Keratinocyte (primary cell): ENCODE data around the gene BANP. TPM values are rescaled to one million over a fixed set of nuclear protein-coding genes. Genes with fewer than 3 reads are reported as not detected.

Experiments
- DNase-seq: peaks from one replicate; pipeline ENCODE4 v3.0.0-alpha.2; 2011; ENCODE audit warnings: low read depth, missing footprints, low spot score
- FAIRE-seq: peaks from 2 replicates; lab custom pipeline; 2011; peaks lifted over from hg19 to GRCh38; lab: Jason Lieb, UNC
- H2AFZ ChIP-seq: 2 replicates; pipeline ENCODE4 v1.6.0; 2012; ENCODE audit warnings: low read length, control low read depth, inconsistent platforms; ENCODE audit not compliant: control insufficient read depth
- H3K27ac ChIP-seq: 2 replicates; pipeline ENCODE4 v1.5.1; 2011; ENCODE audit warnings: low read length; ENCODE audit not compliant: control insufficient read depth, insufficient read depth
- H3K27me3 ChIP-seq: 3 replicates; pipeline ENCODE4 v1.6.0; 2011; ENCODE audit warnings: low read length; ENCODE audit not compliant: control insufficient read depth, insufficient read depth; ENCODE audit errors: extremely low read depth
- H3K36me3 ChIP-seq, 2 experiments: 2 replicates in 1 of 2; 3 replicates in 1 of 2; pipeline ENCODE4 v1.5.1; 2011; ENCODE audit warnings: low read length in 2 of 2, mild to moderate bottlenecking in 1 of 2; ENCODE audit not compliant: control insufficient read depth in 2 of 2, insufficient read depth in 2 of 2; ENCODE audit errors: extremely low read depth in 1 of 2
- H3K4me1 ChIP-seq: 3 replicates; pipeline ENCODE4 v1.5.1; 2011; ENCODE audit warnings: low read length; ENCODE audit not compliant: control insufficient read depth, insufficient read depth; ENCODE audit errors: extremely low read depth
- H3K4me2 ChIP-seq: 3 replicates; pipeline ENCODE4 v1.6.0; 2011; ENCODE audit warnings: low read depth, low read length; ENCODE audit not compliant: control insufficient read depth, insufficient read depth; ENCODE audit errors: extremely low read depth
- H3K4me3 ChIP-seq, 3 experiments: fragments of 200-600 bp in 1 of 3; sonication (generic) in 1 of 3; 2 replicates in 2 of 3; 3 replicates in 1 of 3; pipeline ENCODE4 v1.5.1; 2011 to 2016; ENCODE audit warnings: low read length in 3 of 3, mild to moderate bottlenecking in 3 of 3, control low read depth in 2 of 3, inconsistent platforms in 1 of 3, low read depth in 1 of 3, mixed read lengths in 1 of 3, mixed run types in 1 of 3, moderate library complexity in 1 of 3; ENCODE audit not compliant: control insufficient read depth in 2 of 3, insufficient read depth in 2 of 3; ENCODE audit errors: extremely low read depth in 1 of 3
- H3K79me2 ChIP-seq: 2 replicates; pipeline ENCODE4 v1.6.0; 2012; ENCODE audit warnings: low read length; ENCODE audit not compliant: control insufficient read depth, insufficient read depth
- H3K9ac ChIP-seq: 3 replicates; pipeline ENCODE4 v1.6.0; 2011; ENCODE audit warnings: low read length; ENCODE audit not compliant: control insufficient read depth, insufficient read depth; ENCODE audit errors: extremely low read depth
- H3K9me1 ChIP-seq: 3 replicates; pipeline ENCODE4 v1.6.0; 2011; ENCODE audit warnings: low read length; ENCODE audit not compliant: control insufficient read depth, insufficient read depth; ENCODE audit errors: extremely low read depth
- H3K9me3 ChIP-seq: 2 replicates; pipeline ENCODE4 v1.5.1; 2012; ENCODE audit warnings: low read depth, low read length; ENCODE audit not compliant: control insufficient read depth
- H4K20me1 ChIP-seq: 3 replicates; pipeline ENCODE4 v1.6.0; 2011; ENCODE audit warnings: low read length; ENCODE audit not compliant: control insufficient read depth, insufficient read depth; ENCODE audit errors: extremely low read depth
- CTCF ChIP-seq, 3 experiments: IDR thresholded peaks in 1 of 3; conservative IDR thresholded peaks in 1 of 3; optimal IDR thresholded peaks in 1 of 3; 2 replicates in 2 of 3; 3 replicates in 1 of 3; pipeline versions ENCODE3 to v1.5.1; 2011; ENCODE audit warnings: low read length in 3 of 3, mild to moderate bottlenecking in 3 of 3, moderate library complexity in 2 of 3, control low read depth in 1 of 3, inconsistent platforms in 1 of 3; ENCODE audit not compliant: insufficient read depth in 2 of 3; ENCODE audit errors: extremely low read depth in 1 of 3
- EZH2 ChIP-seq: IDR thresholded peaks from one replicate; pipeline ENCODE4 v1.6.1; 2012; ENCODE audit warnings: inconsistent platforms, mild to moderate bottlenecking, low read length, moderate library complexity
- dilution Hi-C: fragments of 300-500 bp; cut with MboI; formaldehyde crosslinking; loops from one replicate; pipeline ENCODE4 v1.7.0; 2020; ENCODE audit warnings: low sequenced_read_pairs; ENCODE audit not compliant: extremely low pct_ligation_motif_present
- polyA plus RNA-seq, 5 experiments: library from polyadenylated mRNA; depleted of rRNA in 3 of 5; stranded (reverse) in 3 of 5; stranded (forward) in 1 of 5; unstranded in 1 of 5; fragments of >200 nt; gene quantifications; 1 replicate in 1 of 5; 2 replicates in 3 of 5; 3 replicates in 1 of 5; pipeline versions ENCODE4 v1.2.1 to v1.2.3, GENCODE V29; 2011 to 2012; ENCODE audit warnings: missing spikeins in 2 of 5, low read depth in 1 of 5, low replicate concordance in 1 of 5

The BANP gene
- polyA plus RNA-seq, 1 donor (not counting 4 experiments of a cell fraction or from before 2014, with no cell fraction given), result 10.8 TPM

- H3K4me1 ChIP-seq, result peaks cover 3% of the 10 kb centered on the region
- no peak for TF ChIP-seq CTCF (optimal IDR thresholded peaks at IDR 0.05 in 1 of 3, IDR thresholded peaks at IDR 0.05 in 1 of 3, conservative IDR thresholded peaks at IDR 0.05 in 1 of 3; ENCODE audit: extremely low read depth in 1 of 3, insufficient read depth in 2 of 3, low read length in 3 of 3)
- no peak for TF ChIP-seq EZH2
- H3K9me1 ChIP-seq, result no peaks in the 10 kb centered on the region
- no peak overlapping the region for H3K4me2 ChIP-seq
- H3K9ac ChIP-seq, result no peak overlapping the region
- no peak overlapping the region for H2AFZ ChIP-seq
- H3K4me3 ChIP-seq, result no peak overlapping the region
- no peak for DNase-seq
- peaks cover 0 to 4% of the 10 kb centered on the region in 2 experiments for H3K36me3 ChIP-seq
- no peaks in the 10 kb centered on the region for H3K27me3 ChIP-seq
- H3K79me2 ChIP-seq, result peaks cover 28% of the 10 kb centered on the region
- H3K27ac ChIP-seq, result no peak overlapping the region
- dilution Hi-C loops, result no loop called here
- H3K9me3 ChIP-seq, result peaks cover 6% of the 10 kb centered on the region
- no peak for FAIRE-seq
- H4K20me1 ChIP-seq, result no peaks in the 10 kb centered on the region
Observed at GRCh38 chr16:87976665-87977064, 25.4 kb downstream of the BANP start.

GRCh38 chr16:87978127-87978526 is 26.9 kb downstream of the BANP start:
- Histone ChIP-seq H3K4me2 (no peak overlapping the region), H3K36me3 (peaks cover 0 to 4% of the 10 kb centered on the region in 2 experiments), H3K9me1 (no peaks in the 10 kb centered on the region), H3K4me3 (no peak overlapping the region), H3K79me2 (peaks cover 18% of the 10 kb centered on the region), H3K27me3 (no peaks in the 10 kb centered on the region), H3K9me3 (no peaks in the 10 kb centered on the region), H2AFZ (no peak overlapping the region), H3K27ac (no peak overlapping the region), H3K9ac (no peak overlapping the region), H4K20me1 (no peaks in the 10 kb centered on the region), H3K4me1 (peaks cover 3% of the 10 kb centered on the region)
- dilution Hi-C loops, result no loop called here
- no peak for FAIRE-seq
- TF ChIP-seq CTCF (optimal IDR thresholded peaks at IDR 0.05 in 1 of 3, IDR thresholded peaks at IDR 0.05 in 1 of 3, conservative IDR thresholded peaks at IDR 0.05 in 1 of 3; ENCODE audit: extremely low read depth in 1 of 3, insufficient read depth in 2 of 3, low read length in 3 of 3), result no peak
- DNase-seq, result no peak
